ENCODE measurements around the gene GRIP1. TPM values are rescaled to one million over a fixed set of nuclear protein-coding genes. Genes with fewer than 3 reads are reported as not detected.

Gene GRIP1
- total RNA-seq, 4 donors from 2014 or later: 0.22 to 3.0 (median 1.6) TPM

GRCh38 chr12:66620688-66621087 is 58.2 kb downstream of the GRIP1 start:
- Histone ChIP-seq H3K36me3 (no peaks in the 10 kb centered on the region), H3K4me3 (no peak overlapping the region), H3K27ac (no peak overlapping the region), H3K27me3 (no peaks in the 10 kb centered on the region), H3K4me1 (no peaks in the 10 kb centered on the region), H3K9me3 (no peaks in the 10 kb centered on the region)
- no peak for DNase-seq (ENCODE audit: low spot score in 2 of 2)
- 59 to 64% methylated on average over 2 of the region's 2 CpGs for WGBS, 2 donors
- TF ChIP-seq EP300 (IDR thresholded peaks at IDR 0.05) (no peak), CTCF (IDR thresholded peaks at IDR 0.05) (no peak), POLR2A (IDR thresholded peaks at IDR 0.05) (no peak)

- H3K27me3 ChIP-seq: no peaks in the 10 kb centered on the region
- H3K27ac ChIP-seq: no peak overlapping the region
- WGBS, 2 donors: 72 to 79% methylated on average over 1 of the region's 1 CpG
- no peak for TF ChIP-seq CTCF (IDR thresholded peaks at IDR 0.05)
- TF ChIP-seq EP300 (IDR thresholded peaks at IDR 0.05): no peak
- no peak for TF ChIP-seq POLR2A (IDR thresholded peaks at IDR 0.05)
- H3K36me3 ChIP-seq: no peaks in the 10 kb centered on the region
- no peaks in the 10 kb centered on the region for H3K4me1 ChIP-seq
- no peak for DNase-seq (ENCODE audit: low spot score in 2 of 2)
- H3K9me3 ChIP-seq: no peaks in the 10 kb centered on the region
- H3K4me3 ChIP-seq: no peak overlapping the region
Observed at GRCh38 chr12:66620026-66620425, 58.9 kb downstream of the GRIP1 start.

GRCh38 chr12:66617991-66618390 is 60.9 kb downstream of the GRIP1 start:
- Histone ChIP-seq H3K9me3 (no peaks in the 10 kb centered on the region), H3K27me3 (no peaks in the 10 kb centered on the region), H3K27ac (no peak overlapping the region), H3K4me3 (no peak overlapping the region), H3K36me3 (no peaks in the 10 kb centered on the region), H3K4me1 (no peaks in the 10 kb centered on the region)
- no peak for TF ChIP-seq CTCF (IDR thresholded peaks at IDR 0.05)
- no peak for TF ChIP-seq EP300 (IDR thresholded peaks at IDR 0.05)
- TF ChIP-seq POLR2A (IDR thresholded peaks at IDR 0.05): no peak
- DNase-seq (ENCODE audit: low spot score in 2 of 2): no peak
- 80 to 81% methylated on average over 3 of the region's 3 CpGs for WGBS, 2 donors

- H3K9me3 ChIP-seq: no peaks in the 10 kb centered on the region
- TF ChIP-seq EP300 (IDR thresholded peaks at IDR 0.05): no peak
- no peaks in the 10 kb centered on the region for H3K4me1 ChIP-seq
- DNase-seq (ENCODE audit: low spot score in 2 of 2): no peak
- no peak overlapping the region for H3K4me3 ChIP-seq
- H3K36me3 ChIP-seq: no peaks in the 10 kb centered on the region
- no peaks in the 10 kb centered on the region for H3K27me3 ChIP-seq
- no peak overlapping the region for H3K27ac ChIP-seq
Observed at GRCh38 chr12:66612090-66612775, 66.6 kb downstream of the GRIP1 start.

- no peaks in the 10 kb centered on the region for H3K4me1 ChIP-seq
- no peaks in the 10 kb centered on the region for H3K36me3 ChIP-seq
- DNase-seq (ENCODE audit: low spot score in 2 of 2): no peak
- no peaks in the 10 kb centered on the region for H3K9me3 ChIP-seq
- H3K27me3 ChIP-seq: no peaks in the 10 kb centered on the region
- no peak overlapping the region for H3K27ac ChIP-seq
- TF ChIP-seq EP300 (IDR thresholded peaks at IDR 0.05) (no peak), POLR2A (IDR thresholded peaks at IDR 0.05) (no peak)
- H3K4me3 ChIP-seq: no peak overlapping the region
Observed at GRCh38 chr12:66607147-66607546, 71.7 kb downstream of the GRIP1 start.

- no peaks in the 10 kb centered on the region for H3K4me1 ChIP-seq
- no peaks in the 10 kb centered on the region for H3K27me3 ChIP-seq
- TF ChIP-seq CTCF (IDR thresholded peaks at IDR 0.05) (no peak), EP300 (IDR thresholded peaks at IDR 0.05) (no peak), POLR2A (IDR thresholded peaks at IDR 0.05) (no peak)
- 75 to 84% methylated on average over 5 of the region's 5 CpGs for WGBS, 2 donors
- no peaks in the 10 kb centered on the region for H3K9me3 ChIP-seq
- no peak for DNase-seq (ENCODE audit: low spot score in 2 of 2)
- H3K27ac ChIP-seq: no peak overlapping the region
- no peak overlapping the region for H3K4me3 ChIP-seq
- H3K36me3 ChIP-seq: no peaks in the 10 kb centered on the region
Observed at GRCh38 chr12:66605293-66605692, 73.6 kb downstream of the GRIP1 start.

Data from tibial nerve (tissue), 4 donors.